DMS 273 (cell line): ENCODE data around the gene PHETA1.

ENCODE experiments used
- DNase-seq: peaks from one replicate; lab custom pipeline; 2025; ENCODE audit not compliant: unreplicated experiment; lab: John Stamatoyannopoulos, UW

PHETA1 gene

DNA sequence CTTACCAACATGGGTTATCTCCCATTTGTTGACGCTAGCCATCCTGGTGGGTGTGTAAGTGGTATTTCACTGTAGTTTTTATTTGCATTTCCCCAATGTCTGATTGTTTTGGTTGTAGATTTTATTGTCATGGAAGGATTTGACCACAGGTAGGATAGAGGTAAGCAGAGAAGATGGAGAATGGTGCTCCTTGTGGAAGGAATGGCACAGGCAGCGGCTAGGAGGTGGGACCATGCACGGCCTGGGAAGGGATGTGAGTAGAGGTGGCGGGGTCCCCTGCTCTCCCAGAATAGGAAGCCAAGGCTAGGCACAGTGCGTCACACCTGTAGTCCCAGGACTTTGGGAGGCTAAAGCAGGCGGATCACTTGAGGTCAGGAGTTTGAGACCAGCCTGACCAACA lies 41.4 kb downstream of the PHETA1 start:
- no peak for DNase-seq

DNA sequence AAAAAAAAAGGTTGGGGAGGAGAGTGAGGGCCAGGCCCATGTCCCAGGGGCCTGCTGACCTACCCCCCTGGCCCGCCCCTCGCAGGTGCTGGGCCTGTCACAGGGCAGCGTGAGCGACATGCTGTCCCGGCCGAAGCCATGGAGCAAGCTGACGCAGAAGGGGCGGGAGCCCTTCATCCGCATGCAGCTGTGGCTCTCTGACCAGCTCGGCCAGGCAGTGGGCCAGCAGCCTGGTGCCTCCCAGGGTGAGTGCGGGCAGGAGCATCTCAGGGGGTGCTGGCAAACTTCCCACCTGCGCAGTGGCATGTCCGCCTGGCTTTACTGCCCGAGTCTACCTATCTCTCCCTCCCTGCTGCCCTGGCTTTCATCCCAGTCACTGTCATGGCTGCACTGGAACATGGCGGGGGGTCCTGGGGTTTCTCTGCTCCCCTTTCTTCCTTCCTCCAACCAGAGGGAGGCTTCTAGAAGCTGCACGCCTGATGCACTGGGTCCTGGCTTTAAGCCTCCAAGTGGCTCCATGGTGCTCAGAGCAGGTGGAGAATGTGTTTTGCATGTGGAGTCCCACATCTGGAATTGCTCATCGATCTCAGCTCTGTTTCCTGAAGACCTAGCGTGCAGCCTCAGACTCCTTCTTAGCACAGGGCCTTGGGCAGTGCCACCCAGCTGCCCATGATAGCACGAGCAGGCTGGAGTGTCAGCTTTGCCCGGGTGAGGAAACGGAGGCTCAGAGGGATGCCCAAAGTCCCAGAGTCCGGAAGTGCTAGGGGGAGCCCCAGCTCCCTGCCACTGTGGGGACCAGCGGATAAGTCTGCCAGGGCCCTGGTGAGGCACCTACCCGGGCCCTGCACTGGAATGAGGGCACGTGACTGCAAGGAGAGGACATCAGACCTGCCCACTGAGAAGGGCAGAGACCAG lies 46.3 kb downstream of the PHETA1 start:
- DNase-seq: no peak

DNA sequence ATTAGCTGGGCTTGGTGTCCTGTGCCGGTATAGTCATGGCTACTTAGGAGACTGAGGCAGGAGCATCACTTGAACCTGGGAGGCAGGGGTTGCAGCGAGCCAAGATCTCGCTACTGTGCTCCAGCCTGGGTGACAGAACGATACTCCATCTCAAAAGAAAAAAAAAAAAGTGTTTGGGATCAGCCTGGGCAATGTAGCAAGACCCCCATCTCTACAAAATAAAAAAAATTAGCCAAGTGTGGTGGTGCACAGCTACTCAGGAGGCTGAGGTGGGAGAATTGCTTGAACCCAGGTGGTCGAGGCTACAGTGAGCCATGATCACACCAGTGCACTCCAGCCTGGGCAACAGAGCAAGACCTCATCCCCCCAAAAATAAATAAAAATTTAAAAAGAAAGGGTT lies 47.6 kb downstream of the PHETA1 start:
- no peak for DNase-seq

DNA sequence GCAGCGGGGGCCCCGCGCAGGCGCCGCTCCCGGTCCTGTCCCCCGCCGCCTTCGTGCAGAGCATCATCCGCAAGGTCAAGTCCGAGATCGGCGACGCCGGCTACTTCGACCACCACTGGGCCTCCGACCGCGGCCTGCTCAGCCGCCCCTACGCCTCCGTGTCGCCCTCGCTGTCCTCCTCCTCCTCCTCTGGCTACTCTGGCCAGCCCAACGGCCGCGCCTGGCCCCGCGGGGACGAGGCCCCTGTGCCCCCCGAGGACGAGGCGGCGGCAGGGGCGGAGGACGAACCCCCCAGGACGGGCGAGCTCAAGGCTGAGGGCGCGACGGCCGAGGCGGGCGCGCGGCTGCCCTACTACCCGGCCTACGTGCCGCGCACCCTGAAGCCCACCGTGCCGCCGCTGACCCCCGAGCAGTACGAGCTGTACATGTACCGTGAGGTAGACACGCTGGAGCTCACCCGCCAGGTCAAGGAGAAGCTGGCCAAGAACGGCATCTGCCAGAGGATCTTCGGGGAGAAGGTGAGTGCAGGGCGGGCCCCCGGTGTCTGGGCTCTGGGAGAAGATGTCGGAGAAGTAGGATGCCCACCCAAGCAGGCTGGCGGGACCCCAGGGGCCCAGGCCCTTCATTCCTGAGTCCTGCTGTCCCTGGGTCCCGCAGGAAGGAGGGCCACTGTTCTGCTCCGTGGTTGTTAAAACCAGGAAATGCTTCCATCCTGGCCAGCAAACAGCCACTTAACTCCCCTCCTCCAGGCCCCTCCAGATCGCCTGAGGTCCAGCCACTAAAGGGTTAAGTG lies 48.4 kb downstream of the PHETA1 start:
- no peak for DNase-seq

DNA sequence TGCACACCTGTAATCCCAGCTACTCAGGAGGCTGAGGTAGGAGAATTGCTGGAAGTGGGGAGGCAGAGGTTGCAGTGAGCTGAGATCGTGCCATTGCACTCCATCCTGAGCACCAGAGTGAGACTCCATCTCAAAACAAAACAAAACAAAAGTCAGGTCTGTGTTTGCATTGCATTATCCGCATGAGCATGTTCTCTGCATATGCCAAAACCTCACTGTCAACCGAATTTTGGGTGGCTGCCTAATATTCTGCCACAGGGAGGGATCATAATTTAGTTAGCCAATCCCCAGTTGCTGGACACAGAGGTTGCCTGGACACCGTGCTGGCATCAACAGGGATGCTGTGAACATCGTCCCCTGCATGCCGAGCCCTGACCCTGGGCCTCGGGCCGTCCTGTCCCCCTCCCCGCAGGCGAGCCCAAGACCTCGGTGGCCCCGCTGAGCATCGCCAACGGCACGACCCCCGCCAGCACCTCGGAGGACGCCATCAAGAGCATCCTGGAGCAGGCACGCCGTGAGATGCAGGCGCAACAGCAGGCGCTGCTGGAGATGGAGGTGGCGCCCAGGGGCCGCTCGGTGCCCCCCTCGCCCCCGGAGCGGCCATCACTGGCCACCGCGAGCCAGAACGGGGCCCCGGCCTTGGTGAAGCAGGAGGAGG lies 49.2 kb downstream of the PHETA1 start:
- DNase-seq: no peak

DNA sequence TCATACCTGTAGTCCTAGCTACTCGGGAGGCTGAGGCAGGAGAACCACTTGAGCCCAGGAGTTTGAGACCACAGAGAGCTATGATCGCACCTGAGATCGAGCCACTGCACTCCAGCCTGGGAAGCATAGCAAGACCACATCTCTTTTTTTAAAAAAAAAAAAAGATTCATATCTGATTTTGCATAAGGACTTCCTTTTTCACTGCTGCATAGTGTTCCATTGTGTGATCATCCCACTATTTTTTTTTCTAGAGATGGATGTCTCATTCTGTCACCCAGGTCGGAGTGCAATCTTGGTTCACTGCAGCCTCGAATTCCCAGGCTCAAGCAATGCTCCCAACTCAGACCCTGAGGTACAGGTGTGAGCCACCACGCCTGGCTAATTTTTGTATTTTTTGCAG lies 50.4 kb downstream of the PHETA1 start:
- DNase-seq: no peak

DNA sequence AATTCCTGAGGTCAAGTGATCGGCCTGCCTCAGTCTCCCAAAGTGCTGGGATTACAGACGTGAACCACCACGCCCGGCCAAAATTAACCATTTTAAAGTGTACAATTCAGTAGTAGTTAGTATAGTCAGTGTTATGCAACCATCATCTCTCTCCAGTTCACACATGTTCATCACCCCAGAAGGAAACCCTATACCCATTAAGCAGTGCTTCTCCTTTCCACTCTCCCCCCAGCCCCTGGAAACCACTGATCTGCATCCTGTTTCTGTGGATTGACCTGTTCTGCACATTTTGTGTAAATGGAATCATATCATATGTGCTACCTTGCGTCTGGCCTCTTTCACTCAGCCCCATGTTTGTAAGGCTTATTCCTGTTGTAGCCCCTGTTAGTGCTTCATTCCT lies 52.2 kb downstream of the PHETA1 start:
- DNase-seq: no peak

DNA sequence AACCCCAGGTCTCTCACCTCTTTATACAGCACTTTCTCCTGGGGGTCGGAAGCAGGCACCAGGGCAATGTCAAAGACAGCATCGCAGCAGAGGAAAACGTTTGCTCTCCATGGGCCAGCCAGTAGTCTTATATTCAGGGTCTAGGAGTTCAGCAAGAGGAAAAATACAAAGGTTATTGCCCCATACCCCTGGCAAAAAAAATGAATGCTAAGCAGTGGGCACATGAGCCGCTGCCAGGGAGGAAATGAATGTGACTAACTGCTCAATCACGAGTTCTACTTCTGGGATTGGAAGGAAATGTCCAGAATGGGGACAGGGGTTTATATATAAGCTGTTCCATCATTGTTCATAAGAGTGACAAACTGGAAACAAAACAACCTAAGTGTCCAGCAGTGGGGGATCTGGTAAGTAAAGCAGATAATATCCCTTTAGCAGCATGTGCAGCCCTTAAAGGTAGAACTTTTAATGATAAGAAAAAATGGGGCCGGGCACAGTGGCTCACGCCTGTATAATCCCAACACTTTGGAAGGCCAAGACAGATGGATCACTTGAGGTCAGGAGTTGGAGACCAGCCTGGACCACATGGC lies 53.8 kb downstream of the PHETA1 start:
- DNase-seq: no peak

DNA sequence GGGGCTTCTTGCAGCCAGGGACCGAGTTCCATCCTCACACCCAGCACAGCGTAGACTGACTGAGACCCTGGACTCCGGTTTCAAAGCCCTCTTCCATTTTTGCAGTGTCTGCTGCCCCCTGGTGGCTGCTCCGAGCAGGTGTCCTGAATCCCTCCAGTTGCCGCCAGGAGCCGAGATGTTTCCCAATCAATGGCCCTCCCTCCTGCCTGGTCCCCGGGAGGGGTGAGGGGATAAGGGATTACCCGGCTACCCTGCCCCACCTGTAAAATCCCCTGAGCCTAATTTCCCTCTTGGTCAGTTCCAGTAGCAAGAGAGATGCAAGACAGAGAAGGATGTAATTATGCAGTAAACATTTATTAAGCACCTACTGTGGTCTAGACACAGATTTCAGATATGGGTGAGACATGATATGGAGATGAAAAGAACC lies 55.0 kb downstream of the PHETA1 start:
- peak; percentile 80 for DNase-seq

DNA sequence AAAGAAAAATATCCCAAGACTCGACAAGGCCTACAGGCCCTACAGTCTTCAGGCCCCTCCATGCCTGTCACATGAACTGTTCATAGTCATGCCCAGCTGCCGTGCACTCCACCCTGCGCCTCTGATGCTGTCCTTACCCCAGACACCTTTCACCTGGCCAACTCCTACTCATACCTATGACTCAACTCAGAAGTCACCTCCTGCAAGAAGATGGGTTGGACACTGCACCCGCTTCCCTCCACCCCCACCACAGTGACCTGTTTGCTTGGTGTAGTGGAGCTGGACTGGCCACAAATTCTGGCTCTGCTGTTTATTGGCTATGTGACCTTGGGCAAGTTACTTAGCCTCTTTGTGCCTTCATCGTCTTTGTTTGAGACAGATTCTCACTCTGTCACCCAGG lies 56.2 kb downstream of the PHETA1 start:
- no peak for DNase-seq

DNA sequence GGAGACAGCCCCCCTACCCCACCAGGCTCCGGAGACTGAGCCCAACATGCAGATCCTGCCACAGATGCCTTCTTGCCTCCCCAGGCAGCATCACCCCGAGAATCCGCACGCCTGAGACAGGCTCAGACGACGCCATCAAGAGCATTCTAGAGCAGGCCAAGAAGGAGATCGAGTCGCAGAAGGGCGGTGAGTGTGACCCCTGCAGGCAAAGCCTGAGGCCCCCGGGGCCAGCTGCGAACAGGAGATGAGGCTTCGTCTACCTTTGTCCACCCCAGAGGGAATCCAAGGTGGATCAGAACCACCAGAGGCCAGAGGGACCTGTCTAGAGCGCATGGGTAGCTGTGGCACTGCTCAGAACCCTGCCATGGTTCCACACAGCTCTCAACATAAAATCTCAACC lies 56.9 kb downstream of the PHETA1 start:
- no peak for DNase-seq

DNA sequence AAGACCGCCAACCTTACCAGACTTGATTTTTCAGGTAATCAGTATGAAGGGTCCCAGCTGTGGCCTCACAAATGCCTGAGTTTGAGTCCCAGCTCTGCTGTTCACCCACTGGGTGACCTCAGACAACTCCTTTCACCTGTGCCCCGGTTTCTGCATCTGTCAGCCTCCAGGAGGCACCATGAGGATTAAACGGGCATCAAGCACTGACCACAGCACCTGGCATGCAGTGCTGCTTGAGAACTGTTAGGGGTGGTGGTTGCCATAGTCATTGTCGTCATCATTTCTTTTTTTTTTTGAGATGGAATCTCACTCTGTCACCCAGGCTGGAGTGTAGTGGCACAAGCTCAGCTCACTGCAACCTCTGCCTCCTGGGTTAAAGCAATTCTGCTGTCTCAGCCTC lies 57.9 kb downstream of the PHETA1 start:
- DNase-seq: no peak
